Measurements from ENCODE around the gene LSG1. TPM values are rescaled to one million over a fixed set of nuclear protein-coding genes. Genes with fewer than 3 reads are reported as not detected.

LSG1 gene
- total and polyA plus RNA-seq, 2 experiments from 2014 or later: 49.2 to 57.1 TPM

DNA sequence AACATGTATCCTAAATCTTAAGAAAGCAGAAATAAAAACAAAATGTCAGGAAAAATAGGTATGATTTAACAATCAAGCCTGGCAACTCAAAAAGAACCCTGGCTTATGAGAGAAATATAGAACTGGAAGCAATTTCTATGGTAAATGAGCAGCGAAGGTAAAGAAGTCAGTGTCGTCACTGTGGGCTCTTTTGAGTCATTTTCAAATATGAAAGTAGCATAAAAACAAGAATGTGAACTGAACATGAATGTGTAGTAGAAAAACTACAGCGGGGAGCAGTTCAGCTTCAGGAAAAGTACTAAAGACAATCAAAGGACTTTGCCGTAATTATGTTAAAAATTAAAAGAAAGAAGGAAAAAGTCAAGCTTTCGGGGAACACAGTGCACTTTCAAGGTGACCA lies 17.5 kb downstream of the LSG1 start:
- no peak overlapping the region for H3K4me3 ChIP-seq
- H4K20me1 ChIP-seq (replicated peaks; ENCODE audit: insufficient read depth): peaks cover 12% of the 10 kb centered on the region
- H2AFZ ChIP-seq: no peak overlapping the region
- H3K36me3 ChIP-seq (ENCODE audit: insufficient read depth): peaks cover 41% of the 10 kb centered on the region
- no peak for ATAC-seq
- Mint-ChIP-seq H3K36me3 (ENCODE audit: low read depth) (peaks cover 80% of the 10 kb centered on the region), H3K4me3 (no peak overlapping the region), H3K27me3 (ENCODE audit: insufficient read depth, low read depth, poor library complexity) (no peaks in the 10 kb centered on the region), H3K9me3 (no peaks in the 10 kb centered on the region; the same call in 2 of the 3 replicates), H3K4me1 (peaks cover 11% of the 10 kb centered on the region), H3K27ac (no peak overlapping the region)
- H3K27me3 ChIP-seq (ENCODE audit: insufficient read depth): no peaks in the 10 kb centered on the region
- H3K9me2 ChIP-seq (ENCODE audit: insufficient read depth): no peaks in the 10 kb centered on the region
- TF ChIP-seq, protein P1, sequence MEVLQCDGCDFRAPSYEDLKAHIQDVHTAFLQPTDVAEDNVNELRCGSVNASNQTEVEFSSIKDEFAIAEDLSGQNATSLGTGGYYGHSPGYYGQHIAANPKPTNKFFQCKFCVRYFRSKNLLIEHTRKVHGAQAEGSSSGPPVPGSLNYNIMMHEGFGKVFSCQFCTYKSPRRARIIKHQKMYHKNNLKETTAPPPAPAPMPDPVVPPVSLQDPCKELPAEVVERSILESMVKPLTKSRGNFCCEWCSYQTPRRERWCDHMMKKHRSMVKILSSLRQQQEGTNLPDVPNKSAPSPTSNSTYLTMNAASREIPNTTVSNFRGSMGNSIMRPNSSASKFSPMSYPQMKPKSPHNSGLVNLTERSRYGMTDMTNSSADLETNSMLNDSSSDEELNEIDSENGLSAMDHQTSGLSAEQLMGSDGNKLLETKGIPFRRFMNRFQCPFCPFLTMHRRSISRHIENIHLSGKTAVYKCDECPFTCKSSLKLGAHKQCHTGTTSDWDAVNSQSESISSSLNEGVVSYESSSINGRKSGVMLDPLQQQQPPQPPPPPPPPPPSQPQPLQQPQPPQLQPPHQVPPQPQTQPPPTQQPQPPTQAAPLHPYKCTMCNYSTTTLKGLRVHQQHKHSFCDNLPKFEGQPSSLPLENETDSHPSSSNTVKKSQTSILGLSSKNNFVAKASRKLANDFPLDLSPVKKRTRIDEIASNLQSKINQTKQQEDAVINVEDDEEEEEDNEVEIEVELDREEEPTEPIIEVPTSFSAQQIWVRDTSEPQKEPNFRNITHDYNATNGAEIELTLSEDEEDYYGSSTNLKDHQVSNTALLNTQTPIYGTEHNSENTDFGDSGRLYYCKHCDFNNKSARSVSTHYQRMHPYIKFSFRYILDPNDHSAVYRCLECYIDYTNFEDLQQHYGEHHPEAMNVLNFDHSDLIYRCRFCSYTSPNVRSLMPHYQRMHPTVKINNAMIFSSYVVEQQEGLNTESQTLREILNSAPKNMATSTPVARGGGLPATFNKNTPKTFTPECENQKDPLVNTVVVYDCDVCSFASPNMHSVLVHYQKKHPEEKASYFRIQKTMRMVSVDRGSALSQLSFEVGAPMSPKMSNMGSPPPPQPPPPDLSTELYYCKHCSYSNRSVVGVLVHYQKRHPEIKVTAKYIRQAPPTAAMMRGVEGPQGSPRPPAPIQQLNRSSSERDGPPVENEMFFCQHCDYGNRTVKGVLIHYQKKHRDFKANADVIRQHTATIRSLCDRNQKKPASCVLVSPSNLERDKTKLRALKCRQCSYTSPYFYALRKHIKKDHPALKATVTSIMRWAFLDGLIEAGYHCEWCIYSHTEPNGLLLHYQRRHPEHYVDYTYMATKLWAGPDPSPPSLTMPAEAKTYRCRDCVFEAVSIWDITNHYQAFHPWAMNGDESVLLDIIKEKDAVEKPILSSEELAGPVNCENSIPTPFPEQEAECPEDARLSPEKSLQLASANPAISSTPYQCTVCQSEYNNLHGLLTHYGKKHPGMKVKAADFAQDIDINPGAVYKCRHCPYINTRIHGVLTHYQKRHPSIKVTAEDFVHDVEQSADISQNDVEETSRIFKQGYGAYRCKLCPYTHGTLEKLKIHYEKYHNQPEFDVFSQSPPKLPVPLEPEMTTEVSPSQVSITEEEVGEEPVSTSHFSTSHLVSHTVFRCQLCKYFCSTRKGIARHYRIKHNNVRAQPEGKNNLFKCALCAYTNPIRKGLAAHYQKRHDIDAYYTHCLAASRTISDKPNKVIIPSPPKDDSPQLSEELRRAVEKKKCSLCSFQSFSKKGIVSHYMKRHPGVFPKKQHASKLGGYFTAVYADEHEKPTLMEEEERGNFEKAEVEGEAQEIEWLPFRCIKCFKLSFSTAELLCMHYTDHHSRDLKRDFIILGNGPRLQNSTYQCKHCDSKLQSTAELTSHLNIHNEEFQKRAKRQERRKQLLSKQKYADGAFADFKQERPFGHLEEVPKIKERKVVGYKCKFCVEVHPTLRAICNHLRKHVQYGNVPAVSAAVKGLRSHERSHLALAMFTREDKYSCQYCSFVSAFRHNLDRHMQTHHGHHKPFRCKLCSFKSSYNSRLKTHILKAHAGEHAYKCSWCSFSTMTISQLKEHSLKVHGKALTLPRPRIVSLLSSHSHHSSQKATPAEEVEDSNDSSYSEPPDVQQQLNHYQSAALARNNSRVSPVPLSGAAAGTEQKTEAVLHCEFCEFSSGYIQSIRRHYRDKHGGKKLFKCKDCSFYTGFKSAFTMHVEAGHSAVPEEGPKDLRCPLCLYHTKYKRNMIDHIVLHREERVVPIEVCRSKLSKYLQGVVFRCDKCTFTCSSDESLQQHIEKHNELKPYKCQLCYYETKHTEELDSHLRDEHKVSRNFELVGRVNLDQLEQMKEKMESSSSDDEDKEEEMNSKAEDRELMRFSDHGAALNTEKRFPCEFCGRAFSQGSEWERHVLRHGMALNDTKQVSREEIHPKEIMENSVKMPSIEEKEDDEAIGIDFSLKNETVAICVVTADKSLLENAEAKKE (CRISPR knock-in tag; IDR thresholded peaks at IDR 0.05): no peak
- TF ChIP-seq, protein P2, sequence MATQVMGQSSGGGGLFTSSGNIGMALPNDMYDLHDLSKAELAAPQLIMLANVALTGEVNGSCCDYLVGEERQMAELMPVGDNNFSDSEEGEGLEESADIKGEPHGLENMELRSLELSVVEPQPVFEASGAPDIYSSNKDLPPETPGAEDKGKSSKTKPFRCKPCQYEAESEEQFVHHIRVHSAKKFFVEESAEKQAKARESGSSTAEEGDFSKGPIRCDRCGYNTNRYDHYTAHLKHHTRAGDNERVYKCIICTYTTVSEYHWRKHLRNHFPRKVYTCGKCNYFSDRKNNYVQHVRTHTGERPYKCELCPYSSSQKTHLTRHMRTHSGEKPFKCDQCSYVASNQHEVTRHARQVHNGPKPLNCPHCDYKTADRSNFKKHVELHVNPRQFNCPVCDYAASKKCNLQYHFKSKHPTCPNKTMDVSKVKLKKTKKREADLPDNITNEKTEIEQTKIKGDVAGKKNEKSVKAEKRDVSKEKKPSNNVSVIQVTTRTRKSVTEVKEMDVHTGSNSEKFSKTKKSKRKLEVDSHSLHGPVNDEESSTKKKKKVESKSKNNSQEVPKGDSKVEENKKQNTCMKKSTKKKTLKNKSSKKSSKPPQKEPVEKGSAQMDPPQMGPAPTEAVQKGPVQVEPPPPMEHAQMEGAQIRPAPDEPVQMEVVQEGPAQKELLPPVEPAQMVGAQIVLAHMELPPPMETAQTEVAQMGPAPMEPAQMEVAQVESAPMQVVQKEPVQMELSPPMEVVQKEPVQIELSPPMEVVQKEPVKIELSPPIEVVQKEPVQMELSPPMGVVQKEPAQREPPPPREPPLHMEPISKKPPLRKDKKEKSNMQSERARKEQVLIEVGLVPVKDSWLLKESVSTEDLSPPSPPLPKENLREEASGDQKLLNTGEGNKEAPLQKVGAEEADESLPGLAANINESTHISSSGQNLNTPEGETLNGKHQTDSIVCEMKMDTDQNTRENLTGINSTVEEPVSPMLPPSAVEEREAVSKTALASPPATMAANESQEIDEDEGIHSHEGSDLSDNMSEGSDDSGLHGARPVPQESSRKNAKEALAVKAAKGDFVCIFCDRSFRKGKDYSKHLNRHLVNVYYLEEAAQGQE (IDR thresholded peaks at IDR 0.05; ENCODE audit: unreplicated experiment): no peak
- TF ChIP-seq, protein P3, sequence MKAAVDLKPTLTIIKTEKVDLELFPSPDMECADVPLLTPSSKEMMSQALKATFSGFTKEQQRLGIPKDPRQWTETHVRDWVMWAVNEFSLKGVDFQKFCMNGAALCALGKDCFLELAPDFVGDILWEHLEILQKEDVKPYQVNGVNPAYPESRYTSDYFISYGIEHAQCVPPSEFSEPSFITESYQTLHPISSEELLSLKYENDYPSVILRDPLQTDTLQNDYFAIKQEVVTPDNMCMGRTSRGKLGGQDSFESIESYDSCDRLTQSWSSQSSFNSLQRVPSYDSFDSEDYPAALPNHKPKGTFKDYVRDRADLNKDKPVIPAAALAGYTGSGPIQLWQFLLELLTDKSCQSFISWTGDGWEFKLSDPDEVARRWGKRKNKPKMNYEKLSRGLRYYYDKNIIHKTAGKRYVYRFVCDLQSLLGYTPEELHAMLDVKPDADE (IDR thresholded peaks at IDR 0.05): no peak
- no peak for TF ChIP-seq NANOG (IDR thresholded peaks at IDR 0.05; ENCODE audit: borderline replicate concordance)
- TF ChIP-seq JUNB (IDR thresholded peaks at IDR 0.05; ENCODE audit: unreplicated experiment): no peak
- TF ChIP-seq CREB1 (CRISPR knock-in tag; IDR thresholded peaks at IDR 0.05; ENCODE audit: low read depth): no peak
- no peak for TF ChIP-seq ZNF331 (CRISPR knock-in tag; IDR thresholded peaks at IDR 0.05; ENCODE audit: low read depth)
- no peak for TF ChIP-seq EZH2phosphoT487 (IDR thresholded peaks at IDR 0.05; ENCODE audit: unreplicated experiment)
- TF ChIP-seq STAT1 (IDR thresholded peaks at IDR 0.05; ENCODE audit: unreplicated experiment): no peak
- no peak for TF ChIP-seq EZH2 (IDR thresholded peaks at IDR 0.05; ENCODE audit: low read depth, unreplicated experiment)
- TF ChIP-seq POLR2AphosphoS5 (IDR thresholded peaks at IDR 0.05; ENCODE audit: low read depth): no peak
- TF ChIP-seq, protein P4, sequence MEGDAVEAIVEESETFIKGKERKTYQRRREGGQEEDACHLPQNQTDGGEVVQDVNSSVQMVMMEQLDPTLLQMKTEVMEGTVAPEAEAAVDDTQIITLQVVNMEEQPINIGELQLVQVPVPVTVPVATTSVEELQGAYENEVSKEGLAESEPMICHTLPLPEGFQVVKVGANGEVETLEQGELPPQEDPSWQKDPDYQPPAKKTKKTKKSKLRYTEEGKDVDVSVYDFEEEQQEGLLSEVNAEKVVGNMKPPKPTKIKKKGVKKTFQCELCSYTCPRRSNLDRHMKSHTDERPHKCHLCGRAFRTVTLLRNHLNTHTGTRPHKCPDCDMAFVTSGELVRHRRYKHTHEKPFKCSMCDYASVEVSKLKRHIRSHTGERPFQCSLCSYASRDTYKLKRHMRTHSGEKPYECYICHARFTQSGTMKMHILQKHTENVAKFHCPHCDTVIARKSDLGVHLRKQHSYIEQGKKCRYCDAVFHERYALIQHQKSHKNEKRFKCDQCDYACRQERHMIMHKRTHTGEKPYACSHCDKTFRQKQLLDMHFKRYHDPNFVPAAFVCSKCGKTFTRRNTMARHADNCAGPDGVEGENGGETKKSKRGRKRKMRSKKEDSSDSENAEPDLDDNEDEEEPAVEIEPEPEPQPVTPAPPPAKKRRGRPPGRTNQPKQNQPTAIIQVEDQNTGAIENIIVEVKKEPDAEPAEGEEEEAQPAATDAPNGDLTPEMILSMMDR (conservative IDR thresholded peaks at IDR 0.05; ENCODE audit: low read depth in 2 of 2): no peak
- TF ChIP-seq ZNF114 (CRISPR knock-in tag; IDR thresholded peaks at IDR 0.05): no peak
- H3K79me2 ChIP-seq (replicated peaks; ENCODE audit: insufficient read depth): peaks cover 21% of the 10 kb centered on the region
- H3K27ac ChIP-seq (ENCODE audit: low read depth): peak overlapping the region; percentile 57; the same call in 1 of the 2 replicates
- no peaks in the 10 kb centered on the region for H3F3A ChIP-seq (replicated peaks; ENCODE audit: low read depth)
- H3K4me1 ChIP-seq (ENCODE audit: insufficient read depth): peaks cover 11% of the 10 kb centered on the region; the same call in 1 of the 2 replicates
- peak overlapping the region; percentile 7; the same call in 1 of the 2 replicates for H3K4me2 ChIP-seq
- no peak for DNase-seq (ENCODE audit: low spot score)
